Subcutaneous adipose tissue (tissue), 4 donors: ENCODE measurements around the gene PALS1. TPM values are rescaled to one million over a fixed set of nuclear protein-coding genes. Genes with fewer than 3 reads are reported as not detected.

Source experiments
- CTCF ChIP-seq: fragments of 450-650 bp; IDR thresholded peaks from one replicate; pipeline ENCODE4 v1.5.1; 2016; ENCODE audit warnings: low read depth, mild to moderate bottlenecking, control low read depth, antibody characterized with exemption, moderate library complexity
- total RNA-seq, 4 donors: library from RNA; depleted of rRNA; stranded (reverse); fragments of >200 nt; gene quantifications; one replicate each; pipeline ENCODE4 v1.1.0, GENCODE V29; 2016

Gene PALS1
- total RNA-seq, 4 donors from 2014 or later: 18.5 to 21.8 (median 20.3) TPM

DNA sequence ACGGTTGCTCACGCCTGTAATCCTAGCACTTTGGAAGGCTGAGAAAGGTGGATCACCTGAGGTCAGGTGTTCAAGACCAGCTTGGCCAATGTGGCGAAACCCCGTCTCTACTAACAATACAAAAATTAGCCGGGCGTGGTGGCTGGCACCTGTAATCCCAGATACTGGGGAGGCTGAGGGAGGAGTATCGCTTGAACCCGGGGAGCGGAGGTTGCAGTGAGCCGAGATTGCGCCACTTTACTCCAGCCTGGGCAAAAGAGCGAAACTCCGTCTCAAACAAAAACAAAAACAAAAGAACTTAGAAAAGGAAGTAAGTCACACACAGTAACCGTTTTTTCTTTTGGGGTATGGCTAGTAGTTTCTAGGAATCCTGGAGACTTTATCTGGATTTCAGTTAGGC, 1.7 kb upstream of the PALS1 start:
- TF ChIP-seq CTCF: no peak

GRCh38 chr14:67240168-67240932, 885 bp upstream of the PALS1 start:
- no peak for TF ChIP-seq CTCF

- no peak for TF ChIP-seq CTCF
Observed at GRCh38 chr14:67240978-67241410, 241 bp upstream of the PALS1 start.

DNA sequence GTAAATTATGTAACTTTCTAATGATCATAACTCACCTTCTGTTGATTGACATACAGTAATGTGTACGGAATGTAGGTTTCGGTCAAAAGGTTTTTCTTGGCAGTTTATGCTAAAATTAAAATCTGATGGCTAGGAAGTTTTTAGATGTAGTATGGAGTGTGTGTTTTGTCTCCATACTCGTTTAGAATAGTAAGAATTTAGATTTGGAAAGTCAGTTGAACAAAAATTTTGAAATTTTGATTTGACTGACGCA, 859 bp downstream of the PALS1 start:
- no peak for TF ChIP-seq CTCF

- TF ChIP-seq CTCF: no peak
Observed at GRCh38 chr14:67245104-67245503, 3.9 kb downstream of the PALS1 start.

DNA sequence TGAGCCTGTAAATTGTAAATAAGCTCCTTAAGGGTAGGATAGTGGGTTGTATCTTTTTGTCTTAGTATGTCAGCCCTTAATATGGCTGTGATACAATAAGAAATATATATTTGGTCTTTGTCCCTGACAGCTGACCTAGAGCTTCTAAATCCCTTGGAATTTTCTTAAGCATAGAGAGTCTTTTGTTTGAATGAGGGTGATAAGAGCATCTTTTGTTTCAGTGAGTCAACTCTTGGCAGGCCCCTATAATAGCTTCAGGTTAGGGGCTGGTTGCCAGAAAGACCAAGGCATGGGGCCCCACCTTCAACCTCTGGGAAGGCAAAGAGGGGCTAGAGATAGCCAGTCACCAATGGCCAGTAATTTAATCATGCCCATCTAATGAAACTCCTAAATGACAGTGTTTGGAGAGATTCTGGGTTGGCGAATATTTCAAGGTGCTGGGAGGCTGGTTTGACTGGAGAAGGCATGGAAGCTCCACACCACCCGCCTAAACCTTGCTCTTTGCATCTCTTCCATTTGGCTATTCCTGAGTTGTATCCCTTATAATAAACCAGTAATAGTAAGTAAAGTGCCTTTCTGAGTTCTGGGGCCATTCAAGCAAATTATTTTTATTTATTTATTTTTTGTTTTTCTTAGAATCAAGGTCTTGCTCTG, 10.5 kb downstream of the PALS1 start:
- no peak for TF ChIP-seq CTCF

DNA sequence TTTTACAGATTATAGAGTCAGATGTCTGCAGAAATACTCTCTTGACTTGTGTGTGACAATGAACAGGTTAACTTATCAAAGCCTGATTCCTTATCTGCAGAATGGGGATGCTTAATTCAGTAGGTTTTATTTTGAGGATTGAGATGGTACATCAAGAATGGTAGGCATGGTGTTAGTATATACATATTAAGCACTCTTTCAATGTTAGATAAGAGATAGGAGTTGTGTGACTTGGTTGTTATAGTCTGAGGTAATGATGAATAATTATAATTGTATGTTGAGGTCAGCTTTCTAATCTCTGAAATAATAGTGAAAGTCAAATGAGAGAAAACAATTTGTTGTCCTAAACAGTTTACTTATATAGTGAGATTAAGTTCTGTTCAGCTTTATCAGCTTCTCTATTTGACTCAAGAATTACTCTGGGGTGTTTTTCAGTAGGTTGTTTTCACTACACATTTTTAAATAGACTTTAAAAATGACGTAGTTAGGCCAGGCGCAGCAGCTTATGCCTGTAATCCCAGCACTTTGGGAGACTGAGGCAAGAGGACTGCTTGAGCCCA, 11.9 kb downstream of the PALS1 start:
- TF ChIP-seq CTCF: no peak
